Progenitor cell of endocrine pancreas (in vitro differentiated cells): ENCODE measurements around the gene ALPL. TPM values are rescaled to one million over a fixed set of nuclear protein-coding genes. Genes with fewer than 3 reads are reported as not detected.

Experiments used
- DNase-seq: peaks from one replicate; pipeline ENCODE4 v3.0.0; 2021; ENCODE audit warnings: low spot score; ENCODE audit not compliant: unreplicated experiment
- H3K27ac Mint-ChIP-seq: 2 replicates; pipeline ENCODE4 v1.8.0; 2021; ENCODE audit warnings: mild to moderate bottlenecking, moderate library complexity, mixed read lengths
- H3K27me3 Mint-ChIP-seq: 2 replicates; pipeline ENCODE4 v1.8.0; 2021; ENCODE audit warnings: mixed read lengths
- H3K36me3 Mint-ChIP-seq: 2 replicates; pipeline ENCODE4 v1.8.0; 2022; ENCODE audit warnings: mixed read lengths; ENCODE audit not compliant: insufficient read depth
- H3K4me1 Mint-ChIP-seq: 2 replicates; pipeline ENCODE4 v1.8.0; 2021; ENCODE audit warnings: low read depth, mixed read lengths
- H3K4me3 Mint-ChIP-seq: 2 replicates; pipeline ENCODE4 v1.8.0; 2021; ENCODE audit warnings: low read depth, mild to moderate bottlenecking, moderate library complexity, mixed read lengths
- H3K9me3 Mint-ChIP-seq: 2 replicates; pipeline ENCODE4 v1.8.0; 2021; ENCODE audit warnings: low read depth, mixed read lengths
- CTCF ChIP-seq: fragments of 200-600 bp; sonication (generic); IDR thresholded peaks from one replicate; pipeline ENCODE4 v1.5.0; 2021; ENCODE audit warnings: antibody characterized with exemption, mild to moderate bottlenecking; ENCODE audit not compliant: unreplicated experiment
- total RNA-seq: library from RNA; stranded (reverse); gene quantifications from 2 replicates; pipeline ENCODE4 v1.2.1, GENCODE V29; 2021

Gene ALPL
- total RNA-seq, 1 donor from 2014 or later = 18.8 TPM

GRCh38 chr1:21546122-21546825 is 37.1 kb downstream of the ALPL start:
- Mint-ChIP-seq H3K9me3 (no peaks in the 10 kb centered on the region), H3K4me1 (no peaks in the 10 kb centered on the region), H3K36me3 (no peaks in the 10 kb centered on the region), H3K4me3 (no peak overlapping the region), H3K27me3 (peaks cover 20% of the 10 kb centered on the region), H3K27ac (no peak overlapping the region)
- DNase-seq = no peak
- no peak for TF ChIP-seq CTCF

GRCh38 chr1:21547876-21548275 is 38.7 kb downstream of the ALPL start:
- H3K27ac Mint-ChIP-seq = no peak overlapping the region
- no peak for DNase-seq
- H3K9me3 Mint-ChIP-seq = no peaks in the 10 kb centered on the region
- H3K4me3 Mint-ChIP-seq = no peak overlapping the region
- peaks cover 20% of the 10 kb centered on the region for H3K27me3 Mint-ChIP-seq
- H3K36me3 Mint-ChIP-seq = no peaks in the 10 kb centered on the region
- TF ChIP-seq CTCF = no peak
- H3K4me1 Mint-ChIP-seq = no peaks in the 10 kb centered on the region

GRCh38 chr1:21550097-21550496 is 40.9 kb downstream of the ALPL start:
- no peak for DNase-seq
- H3K9me3 Mint-ChIP-seq = no peaks in the 10 kb centered on the region
- H3K27me3 Mint-ChIP-seq = peaks cover 16% of the 10 kb centered on the region
- no peak overlapping the region for H3K27ac Mint-ChIP-seq
- no peaks in the 10 kb centered on the region for H3K36me3 Mint-ChIP-seq
- no peaks in the 10 kb centered on the region for H3K4me1 Mint-ChIP-seq
- TF ChIP-seq CTCF = no peak
- no peak overlapping the region for H3K4me3 Mint-ChIP-seq

- Mint-ChIP-seq H3K4me1 (no peaks in the 10 kb centered on the region), H3K4me3 (no peak overlapping the region), H3K27me3 (peaks cover 16% of the 10 kb centered on the region), H3K9me3 (no peaks in the 10 kb centered on the region), H3K27ac (no peak overlapping the region), H3K36me3 (no peaks in the 10 kb centered on the region)
- no peak for TF ChIP-seq CTCF
- DNase-seq = no peak
Measured at GRCh38 chr1:21550866-21551475, 41.7 kb downstream of the ALPL start.

- H3K27ac Mint-ChIP-seq = no peak overlapping the region
- H3K4me3 Mint-ChIP-seq = no peak overlapping the region
- H3K27me3 Mint-ChIP-seq = peaks cover 20% of the 10 kb centered on the region
- no peaks in the 10 kb centered on the region for H3K4me1 Mint-ChIP-seq
- no peak for DNase-seq
- H3K9me3 Mint-ChIP-seq = no peaks in the 10 kb centered on the region
- no peak for TF ChIP-seq CTCF
- no peaks in the 10 kb centered on the region for H3K36me3 Mint-ChIP-seq
Measured at GRCh38 chr1:21552715-21553114, 43.5 kb downstream of the ALPL start.
